Type B pancreatic cell (in vitro differentiated cells): ENCODE measurements around the gene HRC. TPM values are rescaled to one million over a fixed set of nuclear protein-coding genes. Genes with fewer than 3 reads are reported as not detected.

Experiments used
- DNase-seq: peaks from one replicate; pipeline ENCODE4 v3.0.0; 2021; ENCODE audit warnings: mixed read lengths; ENCODE audit not compliant: unreplicated experiment; ENCODE audit errors: extremely low spot score
- H3K27ac Mint-ChIP-seq: 2 replicates; pipeline ENCODE4 v1.8.0; 2021; ENCODE audit warnings: mild to moderate bottlenecking, mixed read lengths
- H3K27me3 Mint-ChIP-seq: 2 replicates; pipeline ENCODE4 v1.8.0; 2021; ENCODE audit warnings: mixed read lengths
- H3K36me3 Mint-ChIP-seq: 2 replicates; pipeline ENCODE4 v1.8.0; 2021; ENCODE audit warnings: mixed read lengths
- H3K4me1 Mint-ChIP-seq: one replicate; pipeline ENCODE4 v1.8.0; 2021; ENCODE audit warnings: mixed read lengths; ENCODE audit not compliant: unreplicated experiment
- H3K4me3 Mint-ChIP-seq: 2 replicates; pipeline ENCODE4 v1.8.0; 2021; ENCODE audit warnings: mild to moderate bottlenecking, mixed read lengths
- H3K9me3 Mint-ChIP-seq: 2 replicates; pipeline ENCODE4 v1.8.0; 2021; ENCODE audit warnings: mixed read lengths
- total RNA-seq: library from RNA; stranded (reverse); gene quantifications from 2 replicates; pipeline ENCODE4 v1.2.1, GENCODE V29; 2021; ENCODE audit warnings: low replicate concordance
- TF ChIP-seq, protein P1 (sequence below): fragments of 200-600 bp; sonication (generic); conservative IDR thresholded peaks from 2 replicates; pipeline ENCODE4 v1.5.0; 2021; ENCODE audit warnings: antibody characterized with exemption, mild to moderate bottlenecking

Gene HRC
- total RNA-seq, 1 donor from 2014 or later, result 3.2 TPM

DNA sequence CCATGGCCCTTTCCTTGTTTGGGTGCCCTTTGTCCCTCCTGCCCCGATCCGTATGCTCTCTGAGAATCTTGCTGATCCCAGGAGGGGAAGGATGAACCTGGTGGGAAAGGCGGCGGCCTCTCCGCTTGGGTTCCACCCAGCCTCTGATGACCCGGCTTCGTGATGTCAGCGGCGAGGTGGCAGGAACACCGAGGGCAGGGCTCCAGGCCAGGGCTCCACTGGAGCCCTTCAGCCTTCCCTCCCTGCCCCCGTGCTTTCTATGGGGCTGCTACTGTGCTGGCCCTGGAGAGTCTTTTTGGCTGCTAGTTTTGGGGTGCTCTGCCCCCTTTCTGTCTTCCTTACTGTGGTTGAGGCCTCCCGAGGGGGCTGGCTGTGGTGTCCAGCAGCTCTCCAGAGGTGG lies 52.9 kb downstream of the HRC start:
- Mint-ChIP-seq H3K27ac (no peak overlapping the region), H3K9me3 (no peaks in the 10 kb centered on the region), H3K36me3 (peaks cover 34% of the 10 kb centered on the region), H3K27me3 (no peaks in the 10 kb centered on the region), H3K4me1 (peaks cover 24% of the 10 kb centered on the region), H3K4me3 (no peak overlapping the region)
- TF ChIP-seq, protein P1, sequence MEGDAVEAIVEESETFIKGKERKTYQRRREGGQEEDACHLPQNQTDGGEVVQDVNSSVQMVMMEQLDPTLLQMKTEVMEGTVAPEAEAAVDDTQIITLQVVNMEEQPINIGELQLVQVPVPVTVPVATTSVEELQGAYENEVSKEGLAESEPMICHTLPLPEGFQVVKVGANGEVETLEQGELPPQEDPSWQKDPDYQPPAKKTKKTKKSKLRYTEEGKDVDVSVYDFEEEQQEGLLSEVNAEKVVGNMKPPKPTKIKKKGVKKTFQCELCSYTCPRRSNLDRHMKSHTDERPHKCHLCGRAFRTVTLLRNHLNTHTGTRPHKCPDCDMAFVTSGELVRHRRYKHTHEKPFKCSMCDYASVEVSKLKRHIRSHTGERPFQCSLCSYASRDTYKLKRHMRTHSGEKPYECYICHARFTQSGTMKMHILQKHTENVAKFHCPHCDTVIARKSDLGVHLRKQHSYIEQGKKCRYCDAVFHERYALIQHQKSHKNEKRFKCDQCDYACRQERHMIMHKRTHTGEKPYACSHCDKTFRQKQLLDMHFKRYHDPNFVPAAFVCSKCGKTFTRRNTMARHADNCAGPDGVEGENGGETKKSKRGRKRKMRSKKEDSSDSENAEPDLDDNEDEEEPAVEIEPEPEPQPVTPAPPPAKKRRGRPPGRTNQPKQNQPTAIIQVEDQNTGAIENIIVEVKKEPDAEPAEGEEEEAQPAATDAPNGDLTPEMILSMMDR, result no peak
- DNase-seq, result no peak

Other genes starting within 250 kb of the HRC start
- 1.4 and 3.4 TPM in 2 replicates for gene DHDH, start 221.7 kb downstream of the HRC start, total RNA-seq
- gene BAX, start 200.5 kb downstream of the HRC start, total RNA-seq, result 161 and 201 TPM in 2 replicates
- gene FTL, start 190.1 kb downstream of the HRC start, total RNA-seq, result 1,657 and 2,039 TPM in 2 replicates
- 62.1 and 64.8 TPM in 2 replicates for gene GYS1, start 162.1 kb downstream of the HRC start, total RNA-seq
- 72.6 and 99.5 TPM in 2 replicates for gene RUVBL2, start 161.5 kb downstream of the HRC start, total RNA-seq
- not detected in 2 replicates for gene LHB, start 138.3 kb downstream of the HRC start, total RNA-seq
- gene CGB3, start 131.1 kb downstream of the HRC start, total RNA-seq, result 6.1 TPM in 1 of 2 replicates, not detected in the other
- not detected in 2 replicates for gene CGB2, start 123.5 kb downstream of the HRC start, total RNA-seq
- gene CGB1, start 118.5 kb downstream of the HRC start, total RNA-seq, result not detected in 2 replicates
- gene CGB5, start 111.5 kb downstream of the HRC start, total RNA-seq, result 6.7 TPM in 1 of 2 replicates, not detected in the other
- 9.4 TPM in 1 of 2 replicates, not detected in the other for gene CGB8, start 106.3 kb downstream of the HRC start, total RNA-seq
- 1.9 and 3.6 TPM in 2 replicates for gene CGB7, start 97.6 kb downstream of the HRC start, total RNA-seq
- gene NTF4, start 90.6 kb downstream of the HRC start, total RNA-seq, result 3.9 and 5.2 TPM in 2 replicates
- gene KCNA7, start 82.7 kb downstream of the HRC start, total RNA-seq, result not detected in 2 replicates
- 205 and 296 TPM in 2 replicates for gene SNRNP70, start 69.9 kb downstream of the HRC start, total RNA-seq
- 10.6 TPM in 2 replicates for gene LIN7B, start 41.0 kb downstream of the HRC start, total RNA-seq
- gene C19orf73, start 36.3 kb downstream of the HRC start, total RNA-seq, result 2.3 and 2.6 TPM in 2 replicates
- 15.2 and 17.8 TPM in 2 replicates for gene PPFIA3, start 35.9 kb downstream of the HRC start, total RNA-seq
- 33.1 and 41.5 TPM in 2 replicates for gene TRPM4, start 2.4 kb upstream of the HRC start, total RNA-seq
- 0.31 and 3.5 TPM in 2 replicates for gene SLC6A16, start 169.8 kb upstream of the HRC start, total RNA-seq
- gene CD37, start 180.0 kb upstream of the HRC start, total RNA-seq, result not detected in 2 replicates
- gene TEAD2, start 207.0 kb upstream of the HRC start, total RNA-seq, result 28.9 and 116 TPM in 2 replicates
- 0.90 and 9.4 TPM in 2 replicates for gene DKKL1, start 208.5 kb upstream of the HRC start, total RNA-seq
- not detected in 2 replicates for gene KASH5, start 232.9 kb upstream of the HRC start, total RNA-seq